Natural killer cell (primary cell): ENCODE results near the gene PLEK2. TPM values are rescaled to one million over a fixed set of nuclear protein-coding genes. Genes with fewer than 3 reads are reported as not detected.

Source experiments
- ATAC-seq, 3 donors: fragments of 150-1000 bp in 2 of 3; fragments of 200-7000 bp in 1 of 3; cut with Tn5 transposase; 1 replicate in 1 of 3; 2 replicates in 2 of 3; pipeline ENCODE4 v1.10.0; 2021; ENCODE audit warnings: mild to moderate bottlenecking in 2 of 3, moderate library complexity in 2 of 3
- DNase-seq, 2 donors: peaks; one replicate each; pipeline versions ENCODE4 v3.0.0 to v3.0.0-alpha.2; 2013 to 2021; ENCODE audit warnings: mixed read lengths in 1 of 2
- H3K27ac ChIP-seq: one replicate; pipeline ENCODE4 v1.5.1; 2013; ENCODE audit warnings: mild to moderate bottlenecking, low read length
- H3K27me3 ChIP-seq: one replicate; pipeline ENCODE4 v1.6.1; 2013; ENCODE audit warnings: low read length; ENCODE audit not compliant: control insufficient read depth, insufficient read depth
- H3K36me3 ChIP-seq: one replicate; pipeline ENCODE4 v1.6.1; 2013; ENCODE audit warnings: low read length; ENCODE audit not compliant: control insufficient read depth, insufficient read depth
- H3K4me1 ChIP-seq: one replicate; pipeline ENCODE4 v1.6.1; 2013; ENCODE audit warnings: low read length; ENCODE audit not compliant: control insufficient read depth, insufficient read depth
- H3K4me3 ChIP-seq: one replicate; pipeline ENCODE4 v1.5.1; 2013; ENCODE audit warnings: low read length
- H3K9me3 ChIP-seq: one replicate; pipeline ENCODE4 v1.6.1; 2013; ENCODE audit warnings: low read length; ENCODE audit not compliant: control insufficient read depth, insufficient read depth
- H3K27ac Mint-ChIP-seq, 2 donors: one replicate each; pipeline ENCODE4 v1.8.0; 2022; ENCODE audit warnings: mild to moderate bottlenecking in 2 of 2, mixed read lengths in 2 of 2, moderate library complexity in 1 of 2
- H3K27me3 Mint-ChIP-seq, 2 donors: one replicate each; pipeline ENCODE4 v1.8.0; 2022; ENCODE audit warnings: low read depth in 2 of 2, mixed read lengths in 2 of 2
- H3K36me3 Mint-ChIP-seq: one replicate; pipeline ENCODE4 v1.8.0; 2022; ENCODE audit warnings: mixed read lengths
- H3K4me1 Mint-ChIP-seq, 2 donors: one replicate each; pipeline ENCODE4 v1.8.0; 2022; ENCODE audit warnings: mixed read lengths in 2 of 2
- H3K4me3 Mint-ChIP-seq: one replicate; pipeline ENCODE4 v1.8.0; 2022; ENCODE audit warnings: mild to moderate bottlenecking, moderate library complexity, mixed read lengths
- H3K9me3 Mint-ChIP-seq, 2 donors: one replicate each; pipeline ENCODE4 v1.8.0; 2022; ENCODE audit warnings: mixed read lengths in 2 of 2
- CTCF ChIP-seq: fragments of 200-600 bp; IDR thresholded peaks from one replicate; pipeline ENCODE4 v1.8.0; 2022; ENCODE audit warnings: antibody characterized with exemption
- WGBS: methylation state at CpG from one replicate; pipeline ENCODE4 v1.1.7; 2013; ENCODE audit warnings: missing lambda C conversion rate; ENCODE audit not compliant: insufficient coverage; 5-methylcytosine and 5-hydroxymethylcytosine counted together
- intact Hi-C: fragments of 100-400 bp; cut with micrococcal nuclease; formaldehyde crosslinking; loops from one replicate; pipeline ENCODE4 v1.14.2; 2022
- total RNA-seq, 4 donors: library from RNA; stranded (reverse); fragments of 120-200 nt in 1 of 4; gene quantifications; one replicate each; pipeline versions ENCODE4 v1.2.3 to v1.2.4, GENCODE V29; 2013 to 2022

PLEK2 gene
- total RNA-seq, 3 donors from 2014 or later (not counting 1 experiment from before 2014, with no cell fraction given) = not detected

- Mint-ChIP-seq H3K36me3 (no peaks in the 10 kb centered on the region), H3K4me1 (no peaks in the 10 kb centered on the region), H3K9me3 (no peaks in the 10 kb centered on the region), H3K4me3 (no peak overlapping the region), H3K27ac (no peak overlapping the region), H3K27me3 (peaks cover 15 to 19% of the 10 kb centered on the region in 2 donors)
- WGBS = 0% methylated on average over 2 of the region's 2 CpGs
- no peaks in the 10 kb centered on the region for H3K36me3 ChIP-seq
- H3K27me3 ChIP-seq = no peaks in the 10 kb centered on the region
- TF ChIP-seq CTCF = no peak
- DNase-seq (no peak), ATAC-seq (no peak)
- H3K4me3 ChIP-seq = no peak overlapping the region
- H3K4me1 ChIP-seq = peaks cover 6% of the 10 kb centered on the region
- intact Hi-C loops = no loop called here
- H3K27ac ChIP-seq = no peak overlapping the region
- no peaks in the 10 kb centered on the region for H3K9me3 ChIP-seq
These were observed 11.5 kb upstream of the PLEK2 start for GRCh38 chr14:67423424-67423823.

- no peaks in the 10 kb centered on the region for H3K4me1 ChIP-seq
- intact Hi-C loops = no loop called here
- Mint-ChIP-seq H3K9me3 (no peaks in the 10 kb centered on the region), H3K27me3 (peaks cover 15 to 19% of the 10 kb centered on the region in 2 donors), H3K27ac (no peak overlapping the region), H3K36me3 (no peaks in the 10 kb centered on the region), H3K4me3 (no peak overlapping the region), H3K4me1 (no peaks in the 10 kb centered on the region)
- H3K27me3 ChIP-seq = no peaks in the 10 kb centered on the region
- 91% methylated on average over 10 of the region's 11 CpGs for WGBS
- no peak for TF ChIP-seq CTCF
- DNase-seq (no peak), ATAC-seq (no peak)
- H3K36me3 ChIP-seq = no peaks in the 10 kb centered on the region
- no peak overlapping the region for H3K4me3 ChIP-seq
- H3K27ac ChIP-seq = no peak overlapping the region
- no peaks in the 10 kb centered on the region for H3K9me3 ChIP-seq
These were observed 9.6 kb upstream of the PLEK2 start for GRCh38 chr14:67421356-67422224.

DNA sequence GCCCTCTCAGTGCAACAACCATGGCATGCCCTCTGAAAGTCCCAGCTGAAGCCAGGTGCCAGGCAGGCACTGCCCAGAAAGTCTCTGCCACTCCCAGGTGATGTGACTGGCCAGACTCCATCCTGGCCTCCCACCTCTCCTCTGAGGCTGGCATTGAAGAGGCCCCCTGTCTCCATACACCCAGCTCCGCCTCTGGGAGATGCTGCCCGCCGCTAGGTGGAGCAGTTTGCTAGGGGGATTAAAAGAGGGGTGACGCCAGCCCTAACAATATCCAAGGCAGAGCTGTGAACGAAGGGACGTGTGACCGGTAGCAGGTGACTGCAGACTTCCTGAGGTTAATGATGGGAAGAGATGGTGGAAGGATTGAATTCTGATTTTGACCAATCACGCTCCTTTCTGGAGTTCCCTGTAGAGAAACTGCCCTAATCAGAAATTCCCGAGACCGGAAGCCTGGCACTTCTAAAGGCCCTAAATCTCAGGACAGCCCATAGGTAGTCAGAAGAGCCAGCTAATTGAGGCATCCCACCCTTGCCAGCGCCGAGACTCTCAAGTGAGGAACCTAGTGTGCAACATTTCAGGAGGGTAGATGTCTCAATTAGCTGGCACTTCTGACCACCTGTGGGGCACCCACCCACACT is 8.3 kb upstream of the PLEK2 start:
- Histone ChIP-seq H3K36me3 (no peaks in the 10 kb centered on the region), H3K4me3 (no peak overlapping the region), H3K27me3 (no peaks in the 10 kb centered on the region), H3K27ac (no peak overlapping the region), H3K4me1 (no peaks in the 10 kb centered on the region), H3K9me3 (no peaks in the 10 kb centered on the region)
- no peaks in the 10 kb centered on the region for H3K9me3 Mint-ChIP-seq
- intact Hi-C loops = no loop called here
- H3K36me3 Mint-ChIP-seq = no peaks in the 10 kb centered on the region
- H3K27ac Mint-ChIP-seq = no peak overlapping the region
- H3K4me1 Mint-ChIP-seq = no peaks in the 10 kb centered on the region
- peak in 1 of 2 donors; percentile 51 for DNase-seq
- no peak overlapping the region for H3K4me3 Mint-ChIP-seq
- ATAC-seq = peak in 1 of 3 donors; percentile 37
- 80% methylated on average over 12 of the region's 12 CpGs for WGBS
- H3K27me3 Mint-ChIP-seq = peaks cover 8 to 19% of the 10 kb centered on the region in 2 donors
- TF ChIP-seq CTCF = peak; percentile 13
